HUES48 (cell line): ENCODE data around the gene IREB2.

Experiments
- H3K27ac ChIP-seq: one replicate; pipeline ENCODE4 v1.7.0; 2013; ENCODE audit warnings: low read depth, low read length, inconsistent platforms
- H3K27me3 ChIP-seq: 2 replicates; pipeline ENCODE4 v1.6.1; 2013; ENCODE audit warnings: mild to moderate bottlenecking, low read length; ENCODE audit not compliant: control insufficient read depth, insufficient read depth
- H3K36me3 ChIP-seq: 2 replicates; pipeline ENCODE4 v1.6.1; 2013; ENCODE audit warnings: low read length; ENCODE audit not compliant: control insufficient read depth, insufficient read depth
- H3K4me1 ChIP-seq: 2 replicates; pipeline ENCODE4 v1.6.1; 2013; ENCODE audit warnings: mild to moderate bottlenecking, low read length; ENCODE audit not compliant: control insufficient read depth, insufficient read depth
- H3K4me3 ChIP-seq: 2 replicates; pipeline ENCODE4 v1.5.1; 2013; ENCODE audit warnings: mild to moderate bottlenecking, low read depth, low read length
- H3K9ac ChIP-seq: 2 replicates; pipeline ENCODE4 v1.6.1; 2013; ENCODE audit warnings: mild to moderate bottlenecking, low read depth, low read length, moderate library complexity
- H3K9me3 ChIP-seq: 2 replicates; pipeline ENCODE4 v1.6.1; 2013; ENCODE audit warnings: low read length; ENCODE audit not compliant: control insufficient read depth, insufficient read depth

Gene IREB2

GRCh38 chr15:78452485-78452884 is 14.5 kb downstream of the IREB2 start:
- no peak overlapping the region for H3K27ac ChIP-seq
- H3K9me3 ChIP-seq: no peaks in the 10 kb centered on the region
- H3K27me3 ChIP-seq: no peaks in the 10 kb centered on the region
- H3K4me3 ChIP-seq: no peak overlapping the region
- peaks cover 19% of the 10 kb centered on the region for H3K36me3 ChIP-seq
- peaks cover 9% of the 10 kb centered on the region; the same call in 1 of the 2 replicates for H3K4me1 ChIP-seq
- H3K9ac ChIP-seq: no peak overlapping the region

- no peaks in the 10 kb centered on the region for H3K27me3 ChIP-seq
- H3K9ac ChIP-seq: no peak overlapping the region
- H3K4me1 ChIP-seq: peaks cover 9% of the 10 kb centered on the region; the same call in 1 of the 2 replicates
- peaks cover 14% of the 10 kb centered on the region for H3K36me3 ChIP-seq
- no peak overlapping the region for H3K4me3 ChIP-seq
- no peaks in the 10 kb centered on the region for H3K9me3 ChIP-seq
- H3K27ac ChIP-seq: no peak overlapping the region
Measured at GRCh38 chr15:78453447-78453846, 15.4 kb downstream of the IREB2 start.

- peaks cover 13% of the 10 kb centered on the region for H3K4me1 ChIP-seq
- peaks cover under 1% of the 10 kb centered on the region; the same call in 1 of the 2 replicates for H3K36me3 ChIP-seq
- H3K27ac ChIP-seq: no peak overlapping the region
- no peaks in the 10 kb centered on the region for H3K9me3 ChIP-seq
- no peak overlapping the region for H3K9ac ChIP-seq
- no peak overlapping the region for H3K4me3 ChIP-seq
- H3K27me3 ChIP-seq: no peaks in the 10 kb centered on the region
Measured at GRCh38 chr15:78454992-78455391, 17.0 kb downstream of the IREB2 start.

GRCh38 chr15:78455749-78456148 is 17.7 kb downstream of the IREB2 start:
- Histone ChIP-seq H3K27ac (no peak overlapping the region), H3K27me3 (no peaks in the 10 kb centered on the region), H3K9ac (no peak overlapping the region), H3K9me3 (no peaks in the 10 kb centered on the region), H3K4me3 (no peak overlapping the region), H3K36me3 (no peaks in the 10 kb centered on the region), H3K4me1 (peaks cover 20% of the 10 kb centered on the region)

- Histone ChIP-seq H3K27me3 (no peaks in the 10 kb centered on the region), H3K36me3 (no peaks in the 10 kb centered on the region), H3K9me3 (no peaks in the 10 kb centered on the region), H3K4me1 (peaks cover 27% of the 10 kb centered on the region), H3K27ac (no peak overlapping the region), H3K4me3 (no peak overlapping the region), H3K9ac (no peak overlapping the region)
Measured at GRCh38 chr15:78456426-78456825, 18.4 kb downstream of the IREB2 start.

GRCh38 chr15:78457101-78457500 is 19.1 kb downstream of the IREB2 start:
- H3K9ac ChIP-seq: no peak overlapping the region
- H3K27me3 ChIP-seq: no peaks in the 10 kb centered on the region
- H3K9me3 ChIP-seq: no peaks in the 10 kb centered on the region
- H3K4me3 ChIP-seq: no peak overlapping the region
- H3K36me3 ChIP-seq: no peaks in the 10 kb centered on the region
- peaks cover 33% of the 10 kb centered on the region for H3K4me1 ChIP-seq
- no peak overlapping the region for H3K27ac ChIP-seq

GRCh38 chr15:78460737-78461136 is 22.7 kb downstream of the IREB2 start:
- no peak overlapping the region for H3K4me3 ChIP-seq
- peaks cover 26% of the 10 kb centered on the region for H3K4me1 ChIP-seq
- no peak overlapping the region for H3K9ac ChIP-seq
- no peaks in the 10 kb centered on the region for H3K9me3 ChIP-seq
- peaks cover 33% of the 10 kb centered on the region for H3K36me3 ChIP-seq
- H3K27ac ChIP-seq: peak overlapping the region; percentile 37
- no peaks in the 10 kb centered on the region for H3K27me3 ChIP-seq

GRCh38 chr15:78461171-78461888 is 23.3 kb downstream of the IREB2 start:
- H3K4me1 ChIP-seq: peaks cover 29% of the 10 kb centered on the region
- H3K27ac ChIP-seq: peak overlapping the region; percentile 37
- no peak overlapping the region for H3K9ac ChIP-seq
- H3K27me3 ChIP-seq: no peaks in the 10 kb centered on the region
- no peaks in the 10 kb centered on the region for H3K9me3 ChIP-seq
- H3K36me3 ChIP-seq: peaks cover 39% of the 10 kb centered on the region
- H3K4me3 ChIP-seq: no peak overlapping the region

- Histone ChIP-seq H3K36me3 (peaks cover 92% of the 10 kb centered on the region), H3K4me3 (no peak overlapping the region), H3K9ac (no peak overlapping the region), H3K9me3 (no peaks in the 10 kb centered on the region), H3K27ac (no peak overlapping the region), H3K4me1 (peaks cover 10% of the 10 kb centered on the region; the same call in 1 of the 2 replicates), H3K27me3 (no peaks in the 10 kb centered on the region)
Measured at GRCh38 chr15:78469031-78469430, 31.0 kb downstream of the IREB2 start.

- H3K36me3 ChIP-seq: peaks cover 80% of the 10 kb centered on the region
Measured at GRCh38 chr15:78477295-78477694, 39.3 kb downstream of the IREB2 start.

GRCh38 chr15:78479650-78480049 is 41.6 kb downstream of the IREB2 start:
- Histone ChIP-seq H3K27ac (no peak overlapping the region), H3K4me1 (no peaks in the 10 kb centered on the region), H3K4me3 (no peak overlapping the region), H3K36me3 (peaks cover 76% of the 10 kb centered on the region), H3K9me3 (no peaks in the 10 kb centered on the region), H3K9ac (no peak overlapping the region), H3K27me3 (no peaks in the 10 kb centered on the region)

More at GRCh38 chr15:78477295-78477694, 39.3 kb downstream of the IREB2 start:
- Histone ChIP-seq H3K4me3 (no peak overlapping the region), H3K9ac (no peak overlapping the region), H3K27me3 (no peaks in the 10 kb centered on the region), H3K4me1 (no peaks in the 10 kb centered on the region), H3K9me3 (no peaks in the 10 kb centered on the region), H3K27ac (no peak overlapping the region)
